HEK293 (cell line): ENCODE measurements around the gene OLIG2.

ENCODE experiments used
- GLIS1 ChIP-seq: fragments of 450-650 bp; formaldehyde crosslinking; IDR thresholded peaks from 2 replicates; pipeline ENCODE4 v1.5.1; 2016; ENCODE audit warnings: missing biosample characterization, missing genetic modification characterization
- KLF9 ChIP-seq: fragments of 450-650 bp; formaldehyde crosslinking; IDR thresholded peaks from 2 replicates; pipeline ENCODE4 v1.5.1; 2016; ENCODE audit warnings: missing biosample characterization, missing genetic modification characterization, low read depth
- SP2 ChIP-seq: fragments of 450-650 bp; formaldehyde crosslinking; IDR thresholded peaks from 2 replicates; pipeline ENCODE4 v1.5.1; 2016; ENCODE audit warnings: missing biosample characterization, missing genetic modification characterization
- ZBTB20 ChIP-seq: fragments of 450-650 bp; formaldehyde crosslinking; IDR thresholded peaks from 2 replicates; pipeline ENCODE4 v1.5.1; 2016; ENCODE audit warnings: missing biosample characterization, missing genetic modification characterization
- ZEB2 ChIP-seq: fragments of 450-650 bp; formaldehyde crosslinking; IDR thresholded peaks from 2 replicates; pipeline ENCODE4 v1.5.1; 2016; ENCODE audit warnings: missing biosample characterization, missing genetic modification characterization
- ZFHX2 ChIP-seq: fragments of 450-650 bp; formaldehyde crosslinking; conservative IDR thresholded peaks from 2 replicates; pipeline ENCODE4 v1.5.1; 2016; ENCODE audit warnings: missing biosample characterization, missing genetic modification characterization
- ZFP69B ChIP-seq: fragments of 450-650 bp; formaldehyde crosslinking; IDR thresholded peaks from 2 replicates; pipeline ENCODE4 v1.5.1; 2016; ENCODE audit warnings: missing biosample characterization, missing genetic modification characterization
- ZIC2 ChIP-seq: fragments of 450-650 bp; formaldehyde crosslinking; IDR thresholded peaks from 2 replicates; pipeline ENCODE4 v1.5.1; 2016; ENCODE audit warnings: missing biosample characterization, missing genetic modification characterization
- ZNF223 ChIP-seq: fragments of 450-650 bp; formaldehyde crosslinking; IDR thresholded peaks from 2 replicates; pipeline ENCODE4 v1.5.1; 2016; ENCODE audit warnings: missing biosample characterization, missing genetic modification characterization
- ZNF335 ChIP-seq: fragments of 450-650 bp; formaldehyde crosslinking; conservative IDR thresholded peaks from 2 replicates; pipeline ENCODE4 v1.5.1; 2016; ENCODE audit warnings: missing biosample characterization, missing genetic modification characterization
- ZNF391 ChIP-seq: fragments of 450-650 bp; formaldehyde crosslinking; IDR thresholded peaks from 2 replicates; pipeline ENCODE4 v1.5.1; 2016; ENCODE audit warnings: low read depth, missing biosample characterization, missing genetic modification characterization, borderline replicate concordance
- ZNF394 ChIP-seq: fragments of 450-650 bp; formaldehyde crosslinking; IDR thresholded peaks from 2 replicates; pipeline ENCODE4 v1.5.1; 2016; ENCODE audit warnings: missing biosample characterization, missing genetic modification characterization, mild to moderate bottlenecking, moderate library complexity, borderline replicate concordance
- ZNF426 ChIP-seq: fragments of 450-650 bp; formaldehyde crosslinking; IDR thresholded peaks from 2 replicates; pipeline ENCODE4 v1.5.1; 2017; ENCODE audit warnings: missing biosample characterization, missing genetic modification characterization, mild to moderate bottlenecking, inconsistent platforms, moderate library complexity
- ZNF670 ChIP-seq: fragments of 450-650 bp; formaldehyde crosslinking; IDR thresholded peaks from 2 replicates; pipeline ENCODE4 v1.5.1; 2016; ENCODE audit warnings: missing biosample characterization, missing genetic modification characterization, low read depth
- ZNF776 ChIP-seq: fragments of 450-650 bp; formaldehyde crosslinking; IDR thresholded peaks from 2 replicates; pipeline ENCODE4 v1.5.0; 2017; ENCODE audit warnings: missing biosample characterization, missing genetic modification characterization, borderline replicate concordance
- ZNF777 ChIP-seq: fragments of 450-650 bp; formaldehyde crosslinking; IDR thresholded peaks from 2 replicates; pipeline ENCODE4 v1.5.1; 2017; ENCODE audit warnings: missing biosample characterization, missing genetic modification characterization, borderline replicate concordance
- ZNF785 ChIP-seq: fragments of 450-650 bp; formaldehyde crosslinking; IDR thresholded peaks from 2 replicates; pipeline ENCODE4 v1.5.1; 2016; ENCODE audit warnings: missing biosample characterization, missing genetic modification characterization
- ZNF830 ChIP-seq: fragments of 450-650 bp; IDR thresholded peaks from 2 replicates; pipeline ENCODE4 v1.5.0; 2018; ENCODE audit warnings: missing biosample characterization, missing genetic modification characterization, low read depth, mild to moderate bottlenecking, moderate library complexity
- TF ChIP-seq, protein P1 (sequence below): fragments of 450-650 bp; IDR thresholded peaks from 2 replicates; pipeline ENCODE4 v1.5.1; 2018; ENCODE audit warnings: missing biosample characterization, missing genetic modification characterization
- TF ChIP-seq, protein P2 (sequence below): fragments of 450-650 bp; IDR thresholded peaks from 2 replicates; pipeline ENCODE4 v1.5.1; 2018; ENCODE audit warnings: missing biosample characterization, mild to moderate bottlenecking, missing genetic modification characterization
- TF ChIP-seq, protein P3 (sequence below): fragments of 450-650 bp; formaldehyde crosslinking; IDR thresholded peaks from 2 replicates; pipeline ENCODE4 v1.5.1; 2016; ENCODE audit warnings: missing biosample characterization, missing genetic modification characterization
- TF ChIP-seq, protein P4 (sequence below): fragments of 450-650 bp; formaldehyde crosslinking; IDR thresholded peaks from 2 replicates; pipeline ENCODE4 v1.5.1; 2016; ENCODE audit warnings: missing biosample characterization, missing genetic modification characterization
- TF ChIP-seq, protein P5 (sequence below): fragments of 450-650 bp; formaldehyde crosslinking; IDR thresholded peaks from 2 replicates; pipeline ENCODE4 v1.5.1; 2016; ENCODE audit warnings: missing biosample characterization, missing genetic modification characterization
- TF ChIP-seq, protein P6 (sequence below): fragments of 450-650 bp; formaldehyde crosslinking; IDR thresholded peaks from 2 replicates; pipeline ENCODE4 v1.5.1; 2017; ENCODE audit warnings: missing biosample characterization, missing genetic modification characterization
- TF ChIP-seq, protein P7 (sequence below): sonication (generic); formaldehyde crosslinking; IDR thresholded peaks from 2 replicates; pipeline ENCODE4 v1.8.1; 2022; ENCODE audit warnings: mild to moderate bottlenecking, moderate library complexity, missing genetic modification reagents

OLIG2 gene

DNA sequence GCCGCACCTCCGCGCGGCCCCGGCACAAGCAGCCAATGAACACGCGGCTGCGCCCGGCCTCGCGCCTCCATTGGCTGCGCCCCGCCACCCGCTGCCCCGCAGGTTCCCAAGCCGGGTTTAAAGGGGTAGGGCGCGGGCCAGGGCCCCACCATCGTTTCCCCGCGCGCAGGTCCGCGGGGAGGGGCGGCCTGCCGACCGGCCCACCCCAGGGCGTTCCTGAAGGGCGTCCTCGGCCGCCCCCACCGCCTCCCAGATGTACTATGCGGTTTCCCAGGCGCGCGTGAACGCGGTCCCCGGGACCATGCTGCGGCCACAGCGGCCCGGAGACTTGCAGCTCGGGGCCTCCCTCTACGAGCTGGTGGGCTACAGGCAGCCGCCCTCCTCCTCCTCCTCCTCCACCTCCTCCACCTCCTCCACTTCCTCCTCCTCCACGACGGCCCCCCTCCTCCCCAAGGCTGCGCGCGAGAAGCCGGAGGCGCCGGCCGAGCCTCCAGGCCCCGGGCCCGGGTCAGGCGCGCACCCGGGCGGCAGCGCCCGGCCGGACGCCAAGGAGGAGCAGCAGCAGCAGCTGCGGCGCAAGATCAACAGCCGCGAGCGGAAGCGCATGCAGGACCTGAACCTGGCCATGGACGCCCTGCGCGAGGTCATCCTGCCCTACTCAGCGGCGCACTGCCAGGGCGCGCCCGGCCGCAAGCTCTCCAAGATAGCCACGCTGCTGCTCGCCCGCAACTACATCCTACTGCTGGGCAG is 44.4 kb downstream of the OLIG2 start, which contains the start of gene OLIG1 (continued):
- TF ChIP-seq, protein P1, sequence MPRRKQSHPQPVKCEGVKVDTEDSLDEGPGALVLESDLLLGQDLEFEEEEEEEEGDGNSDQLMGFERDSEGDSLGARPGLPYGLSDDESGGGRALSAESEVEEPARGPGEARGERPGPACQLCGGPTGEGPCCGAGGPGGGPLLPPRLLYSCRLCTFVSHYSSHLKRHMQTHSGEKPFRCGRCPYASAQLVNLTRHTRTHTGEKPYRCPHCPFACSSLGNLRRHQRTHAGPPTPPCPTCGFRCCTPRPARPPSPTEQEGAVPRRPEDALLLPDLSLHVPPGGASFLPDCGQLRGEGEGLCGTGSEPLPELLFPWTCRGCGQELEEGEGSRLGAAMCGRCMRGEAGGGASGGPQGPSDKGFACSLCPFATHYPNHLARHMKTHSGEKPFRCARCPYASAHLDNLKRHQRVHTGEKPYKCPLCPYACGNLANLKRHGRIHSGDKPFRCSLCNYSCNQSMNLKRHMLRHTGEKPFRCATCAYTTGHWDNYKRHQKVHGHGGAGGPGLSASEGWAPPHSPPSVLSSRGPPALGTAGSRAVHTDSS (tag by site-specific recombination) = peak; percentile 50; the same call in 1 of the 2 replicates
- no peak for TF ChIP-seq ZNF426 (tag by site-specific recombination)
- peak; percentile 46; the same call in 1 of the 2 replicates for TF ChIP-seq GLIS1 (tag by site-specific recombination)
- peak; percentile 91 for TF ChIP-seq SP2 (tag by site-specific recombination)
- TF ChIP-seq ZFP69B (tag by site-specific recombination) = peak; percentile 100
- TF ChIP-seq ZEB2 = no peak
- TF ChIP-seq, protein P2, sequence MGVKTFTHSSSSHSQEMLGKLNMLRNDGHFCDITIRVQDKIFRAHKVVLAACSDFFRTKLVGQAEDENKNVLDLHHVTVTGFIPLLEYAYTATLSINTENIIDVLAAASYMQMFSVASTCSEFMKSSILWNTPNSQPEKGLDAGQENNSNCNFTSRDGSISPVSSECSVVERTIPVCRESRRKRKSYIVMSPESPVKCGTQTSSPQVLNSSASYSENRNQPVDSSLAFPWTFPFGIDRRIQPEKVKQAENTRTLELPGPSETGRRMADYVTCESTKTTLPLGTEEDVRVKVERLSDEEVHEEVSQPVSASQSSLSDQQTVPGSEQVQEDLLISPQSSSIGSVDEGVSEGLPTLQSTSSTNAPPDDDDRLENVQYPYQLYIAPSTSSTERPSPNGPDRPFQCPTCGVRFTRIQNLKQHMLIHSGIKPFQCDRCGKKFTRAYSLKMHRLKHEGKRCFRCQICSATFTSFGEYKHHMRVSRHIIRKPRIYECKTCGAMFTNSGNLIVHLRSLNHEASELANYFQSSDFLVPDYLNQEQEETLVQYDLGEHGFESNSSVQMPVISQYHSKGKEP = peak; percentile 21; the same call in 1 of the 2 replicates
- TF ChIP-seq ZNF785 (tag by site-specific recombination) = no peak
- peak; percentile 43 for TF ChIP-seq KLF9 (tag by site-specific recombination)
- TF ChIP-seq ZNF830 (tag by site-specific recombination) = no peak
- no peak for TF ChIP-seq ZNF670 (tag by site-specific recombination)
- TF ChIP-seq, protein P3, sequence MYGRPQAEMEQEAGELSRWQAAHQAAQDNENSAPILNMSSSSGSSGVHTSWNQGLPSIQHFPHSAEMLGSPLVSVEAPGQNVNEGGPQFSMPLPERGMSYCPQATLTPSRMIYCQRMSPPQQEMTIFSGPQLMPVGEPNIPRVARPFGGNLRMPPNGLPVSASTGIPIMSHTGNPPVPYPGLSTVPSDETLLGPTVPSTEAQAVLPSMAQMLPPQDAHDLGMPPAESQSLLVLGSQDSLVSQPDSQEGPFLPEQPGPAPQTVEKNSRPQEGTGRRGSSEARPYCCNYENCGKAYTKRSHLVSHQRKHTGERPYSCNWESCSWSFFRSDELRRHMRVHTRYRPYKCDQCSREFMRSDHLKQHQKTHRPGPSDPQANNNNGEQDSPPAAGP (tag by site-specific recombination) = peak; percentile 59; the same call in 1 of the 2 replicates
- TF ChIP-seq ZFHX2 (tag by site-specific recombination) = peak; percentile 93
- TF ChIP-seq ZBTB20 = peak; percentile 95
- TF ChIP-seq ZIC2 (tag by site-specific recombination) = peak; percentile 39
- TF ChIP-seq ZNF777 (tag by site-specific recombination) = no peak
- TF ChIP-seq, protein P4, sequence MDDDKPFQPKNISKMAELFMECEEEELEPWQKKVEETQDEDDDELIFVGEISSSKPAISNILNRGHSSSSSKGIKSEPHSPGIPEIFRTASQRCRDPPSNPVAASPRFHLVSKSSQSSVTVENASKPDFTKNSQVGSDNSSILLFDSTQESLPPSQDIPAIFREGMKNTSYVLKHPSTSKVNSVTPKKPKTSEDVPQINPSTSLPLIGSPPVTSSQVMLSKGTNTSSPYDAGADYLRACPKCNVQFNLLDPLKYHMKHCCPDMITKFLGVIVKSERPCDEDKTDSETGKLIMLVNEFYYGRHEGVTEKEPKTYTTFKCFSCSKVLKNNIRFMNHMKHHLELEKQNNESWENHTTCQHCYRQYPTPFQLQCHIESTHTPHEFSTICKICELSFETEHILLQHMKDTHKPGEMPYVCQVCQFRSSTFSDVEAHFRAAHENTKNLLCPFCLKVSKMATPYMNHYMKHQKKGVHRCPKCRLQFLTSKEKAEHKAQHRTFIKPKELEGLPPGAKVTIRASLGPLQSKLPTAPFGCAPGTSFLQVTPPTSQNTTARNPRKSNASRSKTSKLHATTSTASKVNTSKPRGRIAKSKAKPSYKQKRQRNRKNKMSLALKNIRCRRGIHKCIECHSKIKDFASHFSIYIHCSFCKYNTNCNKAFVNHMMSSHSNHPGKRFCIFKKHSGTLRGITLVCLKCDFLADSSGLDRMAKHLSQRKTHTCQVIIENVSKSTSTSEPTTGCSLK = no peak
- 0 out of 2 replicates have a peak, but pooled peaks have one; percentile 50 for TF ChIP-seq ZNF391 (tag by site-specific recombination)
- TF ChIP-seq, protein P5, sequence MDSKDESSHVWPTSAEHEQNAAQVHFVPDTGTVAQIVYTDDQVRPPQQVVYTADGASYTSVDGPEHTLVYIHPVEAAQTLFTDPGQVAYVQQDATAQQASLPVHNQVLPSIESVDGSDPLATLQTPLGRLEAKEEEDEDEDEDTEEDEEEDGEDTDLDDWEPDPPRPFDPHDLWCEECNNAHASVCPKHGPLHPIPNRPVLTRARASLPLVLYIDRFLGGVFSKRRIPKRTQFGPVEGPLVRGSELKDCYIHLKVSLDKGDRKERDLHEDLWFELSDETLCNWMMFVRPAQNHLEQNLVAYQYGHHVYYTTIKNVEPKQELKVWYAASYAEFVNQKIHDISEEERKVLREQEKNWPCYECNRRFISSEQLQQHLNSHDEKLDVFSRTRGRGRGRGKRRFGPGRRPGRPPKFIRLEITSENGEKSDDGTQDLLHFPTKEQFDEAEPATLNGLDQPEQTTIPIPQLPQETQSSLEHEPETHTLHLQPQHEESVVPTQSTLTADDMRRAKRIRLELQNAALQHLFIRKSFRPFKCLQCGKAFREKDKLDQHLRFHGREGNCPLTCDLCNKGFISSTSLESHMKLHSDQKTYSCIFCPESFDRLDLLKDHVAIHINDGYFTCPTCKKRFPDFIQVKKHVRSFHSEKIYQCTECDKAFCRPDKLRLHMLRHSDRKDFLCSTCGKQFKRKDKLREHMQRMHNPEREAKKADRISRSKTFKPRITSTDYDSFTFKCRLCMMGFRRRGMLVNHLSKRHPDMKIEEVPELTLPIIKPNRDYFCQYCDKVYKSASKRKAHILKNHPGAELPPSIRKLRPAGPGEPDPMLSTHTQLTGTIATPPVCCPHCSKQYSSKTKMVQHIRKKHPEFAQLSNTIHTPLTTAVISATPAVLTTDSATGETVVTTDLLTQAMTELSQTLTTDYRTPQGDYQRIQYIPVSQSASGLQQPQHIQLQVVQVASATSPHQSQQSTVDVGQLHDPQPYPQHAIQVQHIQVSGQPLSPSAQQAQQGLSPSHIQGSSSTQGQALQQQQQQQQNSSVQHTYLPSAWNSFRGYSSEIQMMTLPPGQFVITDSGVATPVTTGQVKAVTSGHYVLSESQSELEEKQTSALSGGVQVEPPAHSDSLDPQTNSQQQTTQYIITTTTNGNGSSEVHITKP (tag by site-specific recombination) = peak; percentile 88
- TF ChIP-seq, protein P6, sequence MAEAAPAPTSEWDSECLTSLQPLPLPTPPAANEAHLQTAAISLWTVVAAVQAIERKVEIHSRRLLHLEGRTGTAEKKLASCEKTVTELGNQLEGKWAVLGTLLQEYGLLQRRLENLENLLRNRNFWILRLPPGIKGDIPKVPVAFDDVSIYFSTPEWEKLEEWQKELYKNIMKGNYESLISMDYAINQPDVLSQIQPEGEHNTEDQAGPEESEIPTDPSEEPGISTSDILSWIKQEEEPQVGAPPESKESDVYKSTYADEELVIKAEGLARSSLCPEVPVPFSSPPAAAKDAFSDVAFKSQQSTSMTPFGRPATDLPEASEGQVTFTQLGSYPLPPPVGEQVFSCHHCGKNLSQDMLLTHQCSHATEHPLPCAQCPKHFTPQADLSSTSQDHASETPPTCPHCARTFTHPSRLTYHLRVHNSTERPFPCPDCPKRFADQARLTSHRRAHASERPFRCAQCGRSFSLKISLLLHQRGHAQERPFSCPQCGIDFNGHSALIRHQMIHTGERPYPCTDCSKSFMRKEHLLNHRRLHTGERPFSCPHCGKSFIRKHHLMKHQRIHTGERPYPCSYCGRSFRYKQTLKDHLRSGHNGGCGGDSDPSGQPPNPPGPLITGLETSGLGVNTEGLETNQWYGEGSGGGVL (tag by site-specific recombination) = peak; percentile 86
- peak; percentile 76; the same call in 1 of the 2 replicates for TF ChIP-seq ZNF335 (tag by site-specific recombination)
- TF ChIP-seq ZNF394 (tag by site-specific recombination) = peak; percentile 21; the same call in 1 of the 2 replicates
- no peak for TF ChIP-seq ZNF776 (tag by site-specific recombination)
- no peak for TF ChIP-seq ZNF223 (tag by site-specific recombination)
- TF ChIP-seq, protein P7, sequence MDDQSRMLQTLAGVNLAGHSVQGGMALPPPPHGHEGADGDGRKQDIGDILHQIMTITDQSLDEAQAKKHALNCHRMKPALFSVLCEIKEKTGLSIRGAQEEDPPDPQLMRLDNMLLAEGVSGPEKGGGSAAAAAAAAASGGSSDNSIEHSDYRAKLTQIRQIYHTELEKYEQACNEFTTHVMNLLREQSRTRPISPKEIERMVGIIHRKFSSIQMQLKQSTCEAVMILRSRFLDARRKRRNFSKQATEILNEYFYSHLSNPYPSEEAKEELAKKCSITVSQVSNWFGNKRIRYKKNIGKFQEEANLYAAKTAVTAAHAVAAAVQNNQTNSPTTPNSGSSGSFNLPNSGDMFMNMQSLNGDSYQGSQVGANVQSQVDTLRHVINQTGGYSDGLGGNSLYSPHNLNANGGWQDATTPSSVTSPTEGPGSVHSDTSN = peak; percentile 82
